Liver (tissue), 9 donors: ENCODE measurements around the gene PHLPP1. TPM values are rescaled to one million over a fixed set of nuclear protein-coding genes. Genes with fewer than 3 reads are reported as not detected.

ENCODE experiments used
- DNase-seq: peaks from one replicate; pipeline ENCODE4 v3.0.0-alpha.2; 2017; ENCODE audit warnings: low spot score
- H3K27ac ChIP-seq, 2 donors: one replicate each; pipeline ENCODE4 v1.7.0; 2013; ENCODE audit warnings: inconsistent platforms in 2 of 2, low read length in 2 of 2, control low read depth in 1 of 2, low read depth in 1 of 2, mild to moderate bottlenecking in 1 of 2
- H3K27me3 ChIP-seq, 4 donors: one replicate each; pipeline versions ENCODE4 v1.6.1 to v1.7.0; 2013; ENCODE audit warnings: low read length in 3 of 4, inconsistent platforms in 1 of 4, mild to moderate bottlenecking in 1 of 4, moderate library complexity in 1 of 4; ENCODE audit not compliant: control insufficient read depth in 4 of 4, insufficient read depth in 4 of 4
- H3K36me3 ChIP-seq, 4 donors: one replicate each; pipeline versions ENCODE4 v1.6.1 to v1.7.0; 2013; ENCODE audit warnings: low read length in 3 of 4, mild to moderate bottlenecking in 3 of 4, low read depth in 1 of 4, moderate library complexity in 1 of 4; ENCODE audit not compliant: control insufficient read depth in 4 of 4, insufficient read depth in 3 of 4
- H3K4me1 ChIP-seq, 4 donors: one replicate each; pipeline versions ENCODE4 v1.6.1 to v1.7.0; 2013; ENCODE audit warnings: low read length in 3 of 4, mild to moderate bottlenecking in 3 of 4, moderate library complexity in 1 of 4; ENCODE audit not compliant: control insufficient read depth in 4 of 4, insufficient read depth in 4 of 4
- H3K4me3 ChIP-seq, 3 donors: one replicate each; pipeline versions ENCODE4 v1.6.1 to v1.7.0; 2013; ENCODE audit warnings: low read length in 3 of 3, control low read depth in 1 of 3, low read depth in 1 of 3, mild to moderate bottlenecking in 1 of 3
- H3K9ac ChIP-seq, 2 donors: one replicate each; pipeline ENCODE4 v1.7.0; 2013; ENCODE audit warnings: low read length in 2 of 2, mild to moderate bottlenecking in 2 of 2, moderate library complexity in 2 of 2, control low read depth in 1 of 2, low read depth in 1 of 2
- H3K9me3 ChIP-seq, 4 donors: one replicate each; pipeline versions ENCODE4 v1.6.1 to v1.7.0; 2013; ENCODE audit warnings: low read length in 3 of 4; ENCODE audit not compliant: control insufficient read depth in 4 of 4
- CTCF ChIP-seq: fragments of 150-350 bp; IDR thresholded peaks from 2 replicates; pipeline ENCODE4 v1.5.1; 2017; ENCODE audit warnings: improper control_type of control experiment, low read depth, low read length; ENCODE audit not compliant: missing input control
- EGR1 ChIP-seq, 2 donors: IDR thresholded peaks; 2 replicates each; pipeline ENCODE4 v1.6.1; 2016 to 2018; ENCODE audit warnings: antibody characterized with exemption in 2 of 2, low read depth in 2 of 2
- FOXA1 ChIP-seq: IDR thresholded peaks from 2 replicates; pipeline ENCODE4 v1.6.1; 2016; ENCODE audit warnings: antibody characterized with exemption
- FOXA2 ChIP-seq: IDR thresholded peaks from 2 replicates; pipeline ENCODE4 v1.6.1; 2016; ENCODE audit warnings: antibody characterized with exemption
- GABPA ChIP-seq, 2 donors: IDR thresholded peaks in 1 of 2; conservative IDR thresholded peaks in 1 of 2; 2 replicates each; pipeline ENCODE4 v1.6.1; 2016; ENCODE audit warnings: antibody characterized with exemption in 2 of 2, mild to moderate bottlenecking in 1 of 2, moderate library complexity in 1 of 2
- HNF4A ChIP-seq, 2 donors: conservative IDR thresholded peaks; 2 replicates each; pipeline ENCODE4 v1.6.1; 2016; ENCODE audit warnings: antibody characterized with exemption in 2 of 2, mild to moderate bottlenecking in 2 of 2
- HNF4G ChIP-seq: IDR thresholded peaks from 2 replicates; pipeline ENCODE4 v1.6.1; 2016; ENCODE audit warnings: antibody characterized with exemption
- JUND ChIP-seq, 2 donors: IDR thresholded peaks; 2 replicates each; pipeline ENCODE4 v1.6.1; 2016; ENCODE audit warnings: antibody characterized with exemption in 2 of 2
- NR2F2 ChIP-seq: IDR thresholded peaks from 2 replicates; pipeline ENCODE4 v1.6.1; 2016; ENCODE audit warnings: antibody characterized with exemption
- RAD21 ChIP-seq, 2 donors: IDR thresholded peaks; 2 replicates each; pipeline ENCODE4 v1.6.1; 2016; ENCODE audit warnings: antibody characterized with exemption in 2 of 2, mild to moderate bottlenecking in 2 of 2
- RXRA ChIP-seq, 2 donors: IDR thresholded peaks; 2 replicates each; pipeline ENCODE4 v1.6.1; 2017 to 2018; ENCODE audit warnings: antibody characterized with exemption in 2 of 2, mild to moderate bottlenecking in 1 of 2
- SP1 ChIP-seq: IDR thresholded peaks from 2 replicates; pipeline ENCODE4 v1.6.1; 2018; ENCODE audit warnings: antibody characterized with exemption, mild to moderate bottlenecking
- TAF1 ChIP-seq: conservative IDR thresholded peaks from 2 replicates; pipeline ENCODE4 v1.6.1; 2016; ENCODE audit warnings: antibody characterized with exemption, mild to moderate bottlenecking
- YY1 ChIP-seq: IDR thresholded peaks from 2 replicates; pipeline ENCODE4 v1.6.1; 2016; ENCODE audit warnings: antibody characterized with exemption, mild to moderate bottlenecking
- ZBTB33 ChIP-seq: IDR thresholded peaks from 2 replicates; pipeline ENCODE4 v1.6.1; 2016; ENCODE audit warnings: antibody characterized with exemption
- WGBS: extraction: QIAGEN DNeasy Blood & Tissue Kit; methylation state at CpG from one replicate; pipeline ENCODE4 v1.1.7; 2013; 5-methylcytosine and 5-hydroxymethylcytosine counted together
- polyA plus RNA-seq, 2 donors: library from polyadenylated mRNA; stranded (reverse) in 1 of 2; unstranded in 1 of 2; fragments of 200-250 nt in 1 of 2; fragments of >200 nt in 1 of 2; fragmentation: Nextera tagmentation in 1 of 2; extraction: Ambion mirVana in 1 of 2; gene quantifications; one replicate each; pipeline versions ENCODE4 v1.2.1 to v1.2.3, GENCODE V29; 2013 to 2015
- total RNA-seq, 2 donors: library from RNA; depleted of rRNA; stranded (reverse); fragments of >200 nt; gene quantifications; one replicate each; pipeline ENCODE4 v1.2.3, GENCODE V29; 2014
- TF ChIP-seq, protein P1 (sequence below): IDR thresholded peaks from 2 replicates; pipeline ENCODE4 v1.6.1; 2016; ENCODE audit warnings: antibody characterized with exemption
- TF ChIP-seq, protein P2 (sequence below): IDR thresholded peaks from 2 replicates; pipeline ENCODE4 v1.6.1; 2016; ENCODE audit warnings: antibody characterized with exemption, mild to moderate bottlenecking
- TF ChIP-seq, protein P3 (sequence below): IDR thresholded peaks from 2 replicates; pipeline ENCODE4 v1.6.1; 2016; ENCODE audit warnings: antibody characterized with exemption
- donor health status: healthy.
- donor health status: healthy.
- donor health status: healthy.
- donor health status: healthy.
- donor health status: healthy.

Gene PHLPP1
- total and polyA plus RNA-seq, 4 donors = 4.2 to 14.5 (median 8.6) TPM

GRCh38 chr18:63002803-63003445, 287.6 kb downstream of the PHLPP1 start:
- WGBS = 84% methylated on average over 9 of the region's 9 CpGs
- H3K9me3 ChIP-seq = no peaks in the 10 kb centered on the region
- TF ChIP-seq EGR1 (IDR thresholded peaks at IDR 0.05; ENCODE audit: low read depth in 2 of 2) = no peak
- no peak for TF ChIP-seq RXRA (IDR thresholded peaks at IDR 0.05)
- TF ChIP-seq, protein P1, sequence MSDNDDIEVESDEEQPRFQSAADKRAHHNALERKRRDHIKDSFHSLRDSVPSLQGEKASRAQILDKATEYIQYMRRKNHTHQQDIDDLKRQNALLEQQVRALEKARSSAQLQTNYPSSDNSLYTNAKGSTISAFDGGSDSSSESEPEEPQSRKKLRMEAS = no peak
- TF ChIP-seq SP1 = no peak
- TF ChIP-seq FOXA2 = no peak
- no peak for TF ChIP-seq RAD21 (IDR thresholded peaks at IDR 0.05)
- TF ChIP-seq TAF1 = no peak

GRCh38 chr18:63003899-63004298, 288.6 kb downstream of the PHLPP1 start:
- no peak for DNase-seq
- Histone ChIP-seq H3K27me3 (no peaks in the 10 kb centered on the region), H3K9ac (no peak overlapping the region), H3K4me3 (no peak overlapping the region), H3K9me3 (no peaks in the 10 kb centered on the region), H3K27ac (no peak overlapping the region), H3K36me3 (no peaks in the 10 kb centered on the region), H3K4me1 (peaks cover 0 to 4% (median 2%) of the 10 kb centered on the region in 4 donors)
- 95% methylated on average over 5 of the region's 5 CpGs for WGBS
- no peak for TF ChIP-seq RAD21 (IDR thresholded peaks at IDR 0.05)
- no peak for TF ChIP-seq TAF1
- TF ChIP-seq, protein P2, sequence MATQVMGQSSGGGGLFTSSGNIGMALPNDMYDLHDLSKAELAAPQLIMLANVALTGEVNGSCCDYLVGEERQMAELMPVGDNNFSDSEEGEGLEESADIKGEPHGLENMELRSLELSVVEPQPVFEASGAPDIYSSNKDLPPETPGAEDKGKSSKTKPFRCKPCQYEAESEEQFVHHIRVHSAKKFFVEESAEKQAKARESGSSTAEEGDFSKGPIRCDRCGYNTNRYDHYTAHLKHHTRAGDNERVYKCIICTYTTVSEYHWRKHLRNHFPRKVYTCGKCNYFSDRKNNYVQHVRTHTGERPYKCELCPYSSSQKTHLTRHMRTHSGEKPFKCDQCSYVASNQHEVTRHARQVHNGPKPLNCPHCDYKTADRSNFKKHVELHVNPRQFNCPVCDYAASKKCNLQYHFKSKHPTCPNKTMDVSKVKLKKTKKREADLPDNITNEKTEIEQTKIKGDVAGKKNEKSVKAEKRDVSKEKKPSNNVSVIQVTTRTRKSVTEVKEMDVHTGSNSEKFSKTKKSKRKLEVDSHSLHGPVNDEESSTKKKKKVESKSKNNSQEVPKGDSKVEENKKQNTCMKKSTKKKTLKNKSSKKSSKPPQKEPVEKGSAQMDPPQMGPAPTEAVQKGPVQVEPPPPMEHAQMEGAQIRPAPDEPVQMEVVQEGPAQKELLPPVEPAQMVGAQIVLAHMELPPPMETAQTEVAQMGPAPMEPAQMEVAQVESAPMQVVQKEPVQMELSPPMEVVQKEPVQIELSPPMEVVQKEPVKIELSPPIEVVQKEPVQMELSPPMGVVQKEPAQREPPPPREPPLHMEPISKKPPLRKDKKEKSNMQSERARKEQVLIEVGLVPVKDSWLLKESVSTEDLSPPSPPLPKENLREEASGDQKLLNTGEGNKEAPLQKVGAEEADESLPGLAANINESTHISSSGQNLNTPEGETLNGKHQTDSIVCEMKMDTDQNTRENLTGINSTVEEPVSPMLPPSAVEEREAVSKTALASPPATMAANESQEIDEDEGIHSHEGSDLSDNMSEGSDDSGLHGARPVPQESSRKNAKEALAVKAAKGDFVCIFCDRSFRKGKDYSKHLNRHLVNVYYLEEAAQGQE = no peak
- TF ChIP-seq, protein P3, sequence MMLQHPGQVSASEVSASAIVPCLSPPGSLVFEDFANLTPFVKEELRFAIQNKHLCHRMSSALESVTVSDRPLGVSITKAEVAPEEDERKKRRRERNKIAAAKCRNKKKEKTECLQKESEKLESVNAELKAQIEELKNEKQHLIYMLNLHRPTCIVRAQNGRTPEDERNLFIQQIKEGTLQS = no peak
- no peak for TF ChIP-seq HNF4A (conservative IDR thresholded peaks at IDR 0.05)
- TF ChIP-seq GABPA (IDR thresholded peaks at IDR 0.05 in 1 of 2, conservative IDR thresholded peaks at IDR 0.05 in 1 of 2) = no peak
- TF ChIP-seq EGR1 (IDR thresholded peaks at IDR 0.05; ENCODE audit: low read depth in 2 of 2) = no peak

More at GRCh38 chr18:63002803-63003445, 287.6 kb downstream of the PHLPP1 start:
- DNase-seq = no peak
- Histone ChIP-seq H3K9ac (no peak overlapping the region), H3K36me3 (no peaks in the 10 kb centered on the region), H3K4me1 (peaks cover 0 to 4% (median 2%) of the 10 kb centered on the region in 4 donors), H3K4me3 (no peak overlapping the region), H3K27me3 (no peaks in the 10 kb centered on the region), H3K27ac (no peak overlapping the region)

- Histone ChIP-seq H3K4me3 (no peak overlapping the region), H3K4me1 (peaks cover 0 to 4% (median 0%) of the 10 kb centered on the region in 4 donors), H3K9me3 (no peaks in the 10 kb centered on the region), H3K9ac (no peak overlapping the region), H3K36me3 (no peaks in the 10 kb centered on the region), H3K27me3 (no peaks in the 10 kb centered on the region), H3K27ac (no peak overlapping the region)
- 77% methylated on average over 9 of the region's 9 CpGs for WGBS
- DNase-seq = no peak
- TF ChIP-seq FOXA2 = no peak
- TF ChIP-seq FOXA1 = no peak
- no peak for TF ChIP-seq CTCF
- no peak for TF ChIP-seq YY1
- no peak for TF ChIP-seq JUND (IDR thresholded peaks at IDR 0.05)
- no peak for TF ChIP-seq HNF4A (conservative IDR thresholded peaks at IDR 0.05)
- TF ChIP-seq SP1 = no peak
- TF ChIP-seq TAF1 = no peak
- no peak for TF ChIP-seq NR2F2
- TF ChIP-seq, protein P1 = no peak
- TF ChIP-seq GABPA (IDR thresholded peaks at IDR 0.05 in 1 of 2, conservative IDR thresholded peaks at IDR 0.05 in 1 of 2) = no peak
- TF ChIP-seq HNF4G = no peak
- no peak for TF ChIP-seq RAD21 (IDR thresholded peaks at IDR 0.05)
- TF ChIP-seq RXRA (IDR thresholded peaks at IDR 0.05) = no peak
- no peak for TF ChIP-seq ZBTB33
Measured at GRCh38 chr18:63004466-63005089, 289.2 kb downstream of the PHLPP1 start.
